B cell (primary cell): Measurements from ENCODE around the gene RPS6KA4.

Experiments used
- CTCF ChIP-seq: fragments of 200-600 bp; IDR thresholded peaks from one replicate; pipeline ENCODE4 v1.8.0; 2022; ENCODE audit warnings: antibody characterized with exemption, mild to moderate bottlenecking
- EZH2 ChIP-seq: IDR thresholded peaks from 2 replicates; pipeline ENCODE4 v1.6.1; 2012; ENCODE audit warnings: borderline replicate concordance, low read depth, mild to moderate bottlenecking, moderate library complexity, low read length; ENCODE audit not compliant: insufficient read depth, poor library complexity, severe bottlenecking

- TF ChIP-seq CTCF (no peak), EZH2 (no peak)
Measured at GRCh38 chr11:64385945-64386704, 27.2 kb downstream of the RPS6KA4 start.
